SU-DHL-6 (cell line): ENCODE results near the gene PER3.

Experiments
- CTCF ChIP-seq: fragments of 200-600 bp; sonication (generic); IDR thresholded peaks from one replicate; pipeline ENCODE4 v1.5.1; 2017; ENCODE audit warnings: antibody characterized with exemption, mild to moderate bottlenecking, low read length, moderate library complexity; ENCODE audit not compliant: insufficient read depth, poor library complexity, severe bottlenecking
- EZH2phosphoT487 ChIP-seq: fragments of 200-600 bp; sonication (generic), shearing (Covaris generic); conservative IDR thresholded peaks from 2 replicates; pipeline ENCODE4 v1.6.1; 2018; ENCODE audit warnings: mild to moderate bottlenecking, antibody characterized with exemption, low read length, moderate library complexity, mixed read lengths

GRCh38 chr1:7813677-7814373, 29.7 kb downstream of the PER3 start:
- TF ChIP-seq CTCF (no peak), EZH2phosphoT487 (no peak)
